Testis (tissue), 3 donors: Measurements from ENCODE around the gene VWDE. TPM values are rescaled to one million over a fixed set of nuclear protein-coding genes. Genes with fewer than 3 reads are reported as not detected.

Experiments used
- DNase-seq: peaks from one replicate; pipeline ENCODE4 v3.0.0-alpha.2; 2019
- H3K27ac ChIP-seq, 2 donors: fragments of 200-600 bp; sonication (generic); one replicate each; pipeline ENCODE4 v1.5.1; 2019
- H3K27me3 ChIP-seq: fragments of 200-600 bp; sonication (generic); one replicate; pipeline ENCODE4 v1.5.1; 2019
- H3K36me3 ChIP-seq: fragments of 200-600 bp; sonication (generic); one replicate; pipeline ENCODE4 v1.5.1; 2017; ENCODE audit warnings: low read depth; ENCODE audit errors: missing control alignments
- H3K4me1 ChIP-seq: fragments of 200-600 bp; sonication (generic); one replicate; pipeline ENCODE4 v1.5.1; 2019
- H3K4me3 ChIP-seq, 2 donors: fragments of 200-600 bp; sonication (generic); one replicate each; pipeline ENCODE4 v1.5.1; 2017 to 2019
- H3K9me3 ChIP-seq: fragments of 200-600 bp; sonication (generic); one replicate; pipeline ENCODE4 v1.5.1; 2017
- POLR2A ChIP-seq: fragments of 450-650 bp; IDR thresholded peaks from one replicate; pipeline ENCODE4 v1.6.1; 2017; ENCODE audit warnings: antibody characterized with exemption, mild to moderate bottlenecking, moderate library complexity
- WGBS, 2 donors: methylation state at CpG; one replicate each; pipeline ENCODE4 v1.1.5; 2018; 5-methylcytosine and 5-hydroxymethylcytosine counted together
- intact Hi-C: fragments of 100-400 bp; cut with DNase I; formaldehyde crosslinking; loops from one replicate; pipeline ENCODE4 v1.15.1; 2023; ENCODE audit warnings: low total_unique reads
- polyA plus RNA-seq: library from polyadenylated mRNA; stranded (reverse); fragments of 350-450 nt; fragmentation: Illumina TruSeq; extraction: RNeasy Lipid Tissue Mini Kit (QIAGEN cat#74804); gene quantifications from one replicate; pipeline ENCODE4 v1.2.3, GENCODE V29; 2014; ENCODE audit warnings: low read depth, low replicate concordance; ENCODE audit not compliant: insufficient read depth
- total RNA-seq, 2 donors: library from RNA; depleted of rRNA; stranded (reverse); fragments of >200 nt; gene quantifications; one replicate each; pipeline ENCODE4 v1.2.3, GENCODE V29; 2016
- TF ChIP-seq, protein P1 (sequence below), 3 experiments: fragments of 450-650 bp in 2 of 3; fragments of 200-600 bp in 1 of 3; sonication (generic) in 1 of 3; IDR thresholded peaks; one replicate each; pipeline ENCODE4 v1.5.1; 2016 to 2019; ENCODE audit warnings: antibody characterized with exemption in 3 of 3, mild to moderate bottlenecking in 2 of 3, moderate library complexity in 1 of 3

VWDE gene
- total and polyA plus RNA-seq, 3 donors from 2014 or later = 0.45 to 6.6 (median 3.3) TPM

DNA sequence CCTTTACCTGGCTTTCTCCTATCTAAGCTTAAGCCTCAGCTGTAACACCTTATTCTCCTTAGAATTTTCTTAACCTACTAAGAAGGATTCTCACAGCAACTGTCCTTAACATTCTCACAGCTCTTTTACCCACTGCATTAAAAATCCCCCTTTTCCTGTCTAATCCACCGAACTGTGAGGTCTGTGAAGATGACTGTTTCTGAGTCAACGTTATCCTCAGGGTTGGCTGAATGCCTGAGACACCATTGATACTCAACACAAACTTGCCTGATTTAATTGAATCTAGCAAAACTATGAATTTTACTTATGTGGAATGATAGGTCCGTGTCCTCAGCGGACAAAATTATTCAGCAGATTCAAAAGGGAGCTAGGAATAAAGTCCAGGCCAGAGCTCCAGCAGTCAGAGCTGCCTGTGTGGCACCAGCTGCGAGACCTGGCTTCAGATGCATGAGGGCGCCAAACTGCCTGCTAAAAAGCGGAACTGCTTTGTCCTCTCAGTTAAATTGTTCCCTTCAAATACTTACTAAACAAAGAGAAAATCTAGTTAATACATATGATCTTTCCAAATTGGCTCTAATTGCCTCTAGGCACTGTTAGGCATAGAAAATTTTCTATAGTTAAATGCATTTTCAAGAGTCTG is 33.4 kb upstream of the VWDE start:
- Histone ChIP-seq H3K9me3 (no peaks in the 10 kb centered on the region), H3K4me1 (no peaks in the 10 kb centered on the region), H3K27ac (no peak overlapping the region), H3K27me3 (no peaks in the 10 kb centered on the region), H3K4me3 (no peak overlapping the region), H3K36me3 (no peaks in the 10 kb centered on the region)
- no peak for DNase-seq
- WGBS, 2 donors = 60 to 76% methylated on average over 7 of the region's 7 CpGs
- TF ChIP-seq POLR2A = no peak
- TF ChIP-seq, protein P1, sequence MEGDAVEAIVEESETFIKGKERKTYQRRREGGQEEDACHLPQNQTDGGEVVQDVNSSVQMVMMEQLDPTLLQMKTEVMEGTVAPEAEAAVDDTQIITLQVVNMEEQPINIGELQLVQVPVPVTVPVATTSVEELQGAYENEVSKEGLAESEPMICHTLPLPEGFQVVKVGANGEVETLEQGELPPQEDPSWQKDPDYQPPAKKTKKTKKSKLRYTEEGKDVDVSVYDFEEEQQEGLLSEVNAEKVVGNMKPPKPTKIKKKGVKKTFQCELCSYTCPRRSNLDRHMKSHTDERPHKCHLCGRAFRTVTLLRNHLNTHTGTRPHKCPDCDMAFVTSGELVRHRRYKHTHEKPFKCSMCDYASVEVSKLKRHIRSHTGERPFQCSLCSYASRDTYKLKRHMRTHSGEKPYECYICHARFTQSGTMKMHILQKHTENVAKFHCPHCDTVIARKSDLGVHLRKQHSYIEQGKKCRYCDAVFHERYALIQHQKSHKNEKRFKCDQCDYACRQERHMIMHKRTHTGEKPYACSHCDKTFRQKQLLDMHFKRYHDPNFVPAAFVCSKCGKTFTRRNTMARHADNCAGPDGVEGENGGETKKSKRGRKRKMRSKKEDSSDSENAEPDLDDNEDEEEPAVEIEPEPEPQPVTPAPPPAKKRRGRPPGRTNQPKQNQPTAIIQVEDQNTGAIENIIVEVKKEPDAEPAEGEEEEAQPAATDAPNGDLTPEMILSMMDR (IDR thresholded peaks at IDR 0.05) = no peak
- intact Hi-C loops = no loop called here

- intact Hi-C loops = no loop called here
- TF ChIP-seq, protein P1 (IDR thresholded peaks at IDR 0.05) = no peak
- TF ChIP-seq POLR2A = no peak
Measured at GRCh38 chr7:12436126-12436525, 32.5 kb upstream of the VWDE start.

DNA sequence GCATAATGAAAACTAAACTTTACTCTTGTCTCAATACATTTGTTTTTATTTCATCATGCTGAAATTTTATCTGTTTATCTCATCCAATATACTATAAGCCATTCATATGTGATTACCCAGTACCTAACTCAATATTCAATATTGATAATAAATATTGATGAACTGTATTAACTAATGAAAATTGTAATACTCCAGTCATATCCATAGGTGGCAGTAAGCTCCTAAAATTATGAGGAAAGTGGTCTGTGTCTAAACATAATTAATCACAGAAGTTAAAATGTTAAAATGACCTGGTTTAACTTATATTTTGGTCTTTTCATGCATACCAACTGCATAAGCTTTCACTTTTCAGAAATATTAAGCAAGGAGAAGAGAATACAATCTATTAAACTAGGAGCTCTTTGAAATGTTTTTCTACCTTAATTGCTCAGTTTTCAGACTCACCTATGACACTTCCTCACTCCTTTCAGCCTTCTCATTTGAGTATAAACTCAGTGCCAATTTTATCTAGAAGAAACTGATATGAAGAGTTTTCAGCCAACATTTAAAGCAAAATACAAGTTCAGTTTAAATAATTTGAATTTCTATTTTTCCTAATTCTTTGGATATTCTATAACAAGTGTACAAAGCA is 30.5 kb upstream of the VWDE start:
- no peak for DNase-seq
- Histone ChIP-seq H3K9me3 (no peaks in the 10 kb centered on the region), H3K4me3 (no peak overlapping the region), H3K36me3 (no peaks in the 10 kb centered on the region), H3K27me3 (no peaks in the 10 kb centered on the region), H3K27ac (no peak overlapping the region), H3K4me1 (no peaks in the 10 kb centered on the region)
- TF ChIP-seq, protein P1 (IDR thresholded peaks at IDR 0.05) = peak in 1 of 3 experiments; percentile 48
- TF ChIP-seq POLR2A = no peak
- intact Hi-C loops = no loop called here

More at GRCh38 chr7:12436126-12436525, 32.5 kb upstream of the VWDE start:
- H3K36me3 ChIP-seq = no peaks in the 10 kb centered on the region
- no peaks in the 10 kb centered on the region for H3K4me1 ChIP-seq
- no peak for DNase-seq
- no peaks in the 10 kb centered on the region for H3K9me3 ChIP-seq
- no peaks in the 10 kb centered on the region for H3K27me3 ChIP-seq
- no peak overlapping the region for H3K4me3 ChIP-seq
- no peak overlapping the region for H3K27ac ChIP-seq

DNA sequence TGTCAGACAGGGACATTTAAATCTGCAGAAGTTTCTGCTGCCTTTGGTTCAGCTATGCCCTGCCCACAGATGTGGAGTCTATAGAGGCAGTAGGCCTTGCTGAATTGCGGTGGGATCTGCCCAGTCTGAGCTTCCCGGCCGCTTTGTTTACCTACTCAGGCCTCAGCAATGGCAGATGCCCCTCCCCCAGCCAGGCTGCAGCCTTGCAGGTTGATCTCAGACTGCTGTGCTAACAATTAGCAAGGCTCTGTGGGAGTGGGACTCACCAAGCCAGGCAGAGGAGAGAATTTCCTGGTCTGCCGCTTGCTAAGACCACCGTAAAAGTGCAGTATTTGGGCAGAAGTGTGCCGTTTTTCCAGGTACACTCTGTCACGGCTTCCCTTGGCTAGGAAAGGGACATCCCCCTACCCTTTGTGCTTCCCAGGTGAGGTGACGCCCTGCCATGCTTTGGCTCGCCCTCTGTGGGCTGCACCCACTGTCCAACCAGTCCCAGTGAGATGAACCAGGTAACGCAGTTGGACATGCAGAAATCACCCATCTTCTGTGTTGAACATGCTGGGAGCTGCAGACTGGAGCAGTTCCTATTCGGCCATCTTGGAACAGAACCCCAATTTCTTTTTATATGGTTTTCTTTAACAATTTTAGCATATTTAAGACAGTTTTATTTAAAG is 28.4 kb upstream of the VWDE start:
- Histone ChIP-seq H3K4me3 (no peak overlapping the region), H3K27ac (no peak overlapping the region), H3K9me3 (no peaks in the 10 kb centered on the region), H3K4me1 (no peaks in the 10 kb centered on the region), H3K27me3 (no peaks in the 10 kb centered on the region), H3K36me3 (no peaks in the 10 kb centered on the region)
- WGBS, 2 donors = 87 to 90% methylated on average over 8 to 11 of the region's 11 CpGs
- no peak for TF ChIP-seq POLR2A
- TF ChIP-seq, protein P1 (IDR thresholded peaks at IDR 0.05) = no peak
- intact Hi-C loops = no loop called here
- no peak for DNase-seq
